A549 (cell line): ENCODE data around the gene LARGE1. TPM values are rescaled to one million over a fixed set of nuclear protein-coding genes. Genes with fewer than 3 reads are reported as not detected.

Source experiments
- ATAC-seq, 2 experiments: fragments of 200-7000 bp in 1 of 2; fragments of >200 bp in 1 of 2; cut with Nextera tagmentation in 1 of 2; cut with Tn5 transposase in 1 of 2; 3 replicates each; pipeline versions ENCODE4 v1.8.0 to v1.9.1; 2018 to 2020; ENCODE audit warnings: mild to moderate bottlenecking in 1 of 2, moderate library complexity in 1 of 2
- CTCF ChIA-PET: fragments of 300-600 bp; sonication (Branson Sonifier 250); formaldehyde crosslinking; extraction: SDS; loops from one replicate; lab custom pipeline; 2021; ENCODE audit warnings: antibody characterized with exemption, inconsistent platforms; lab: Yijun Ruan, JAX
- POLR2A ChIA-PET: fragments of 350-600 bp; formaldehyde crosslinking; extraction: SDS; loops from one replicate; lab custom pipeline; 2021; ENCODE audit warnings: antibody characterized with exemption, inconsistent platforms; lab: Yijun Ruan, JAX
- DNase-seq, 2 experiments: peaks; one replicate each; pipeline versions ENCODE4 v3.0.0 to v3.0.0-alpha.2; 2011 to 2016; ENCODE audit warnings: low read depth in 1 of 2, low spot score in 1 of 2
- FAIRE-seq: peaks from 2 replicates; lab custom pipeline; 2011; peaks lifted over from hg19 to GRCh38; lab: Jason Lieb, UNC
- H3K27ac ChIP-seq, 2 experiments: fragments of >200 bp; sonication (Bioruptor Twin); formaldehyde crosslinking; 3 replicates each; pipeline ENCODE4 v1.5.1; 2016 to 2017
- H3K4me1 ChIP-seq: fragments of >200 bp; sonication (Bioruptor Twin); formaldehyde crosslinking; 3 replicates; pipeline ENCODE4 v1.6.1; 2016
- H3K4me2 ChIP-seq: fragments of >200 bp; sonication (Bioruptor Twin); formaldehyde crosslinking; 3 replicates; pipeline ENCODE4 v1.6.1; 2016
- H3K4me3 ChIP-seq: fragments of >200 bp; sonication (Bioruptor Twin); formaldehyde crosslinking; 3 replicates; pipeline ENCODE4 v1.5.1; 2016
- H3K9me3 ChIP-seq: fragments of >200 bp; sonication (Bioruptor Twin); formaldehyde crosslinking; 3 replicates; pipeline ENCODE4 v1.6.1; 2016
- BHLHE40 ChIP-seq: IDR thresholded peaks from 2 replicates; pipeline ENCODE4 v1.6.1; 2012; ENCODE audit warnings: low read depth, low read length, inconsistent platforms
- CBX2 ChIP-seq: fragments of 200-600 bp; sonication (generic); IDR thresholded peaks from 2 replicates; pipeline ENCODE4 v1.6.1; 2016; ENCODE audit warnings: low read depth, mild to moderate bottlenecking, borderline replicate concordance
- CBX8 ChIP-seq: fragments of 200-600 bp; sonication (generic); IDR thresholded peaks from 2 replicates; pipeline ENCODE4 v1.6.1; 2016
- CHD4 ChIP-seq: fragments of 200-600 bp; sonication (generic); IDR thresholded peaks from 2 replicates; pipeline ENCODE4 v1.6.1; 2016; ENCODE audit warnings: antibody characterized with exemption, mild to moderate bottlenecking, borderline replicate concordance
- EHF ChIP-seq: fragments of 250-450 bp; sonication (Bioruptor Pico); IDR thresholded peaks from 2 replicates; pipeline ENCODE4 v1.5.0; 2020; ENCODE audit warnings: mild to moderate bottlenecking
- EHMT2 ChIP-seq: fragments of 200-600 bp; sonication (generic); IDR thresholded peaks from 2 replicates; pipeline ENCODE4 v1.6.1; 2016; ENCODE audit warnings: antibody characterized with exemption, low read depth, mild to moderate bottlenecking, moderate library complexity
- ESRRA ChIP-seq: fragments of 150-350 bp; IDR thresholded peaks from 2 replicates; pipeline ENCODE4 v1.6.1; 2014; ENCODE audit warnings: mild to moderate bottlenecking, low read length, borderline replicate concordance
- FOSB ChIP-seq: fragments of 250-450 bp; sonication (Bioruptor Pico); IDR thresholded peaks from 2 replicates; pipeline ENCODE4 v1.5.0; 2020; ENCODE audit warnings: mild to moderate bottlenecking, moderate library complexity
- FOSL2 ChIP-seq, 2 experiments: fragments of 450-650 bp in 1 of 2; fragments of >200 bp in 1 of 2; sonication (Bioruptor Twin) in 1 of 2; formaldehyde crosslinking; IDR thresholded peaks; 2 replicates each; pipeline versions ENCODE4 v1.5.0 to v1.6.1; 2016 to 2020; ENCODE audit warnings: mild to moderate bottlenecking in 1 of 2, moderate library complexity in 1 of 2
- FOXS1 ChIP-seq: fragments of 250-450 bp; sonication (Bioruptor Pico); IDR thresholded peaks from 2 replicates; pipeline ENCODE4 v1.5.0; 2020; ENCODE audit warnings: mild to moderate bottlenecking, moderate library complexity
- GATA3 ChIP-seq: IDR thresholded peaks from 2 replicates; pipeline ENCODE4 v1.6.1; 2012; ENCODE audit warnings: borderline replicate concordance
- JUN ChIP-seq, 2 experiments: fragments of >200 bp; sonication (Bioruptor Twin); formaldehyde crosslinking; IDR thresholded peaks; 2 replicates in 1 of 2; 3 replicates in 1 of 2; pipeline ENCODE4 v1.6.1; 2016 to 2017
- MYC ChIP-seq: IDR thresholded peaks from 2 replicates; pipeline ENCODE4 v1.6.1; 2012; ENCODE audit warnings: mild to moderate bottlenecking, inconsistent platforms, low read length, improper control_type of control experiment, borderline replicate concordance
- NFE2L2 ChIP-seq: fragments of 150-350 bp; conservative IDR thresholded peaks from 2 replicates; pipeline ENCODE4 v1.6.1; 2014; ENCODE audit warnings: low read length
- NR3C1 ChIP-seq: fragments of >200 bp; sonication (Bioruptor Twin); formaldehyde crosslinking; IDR thresholded peaks from 3 replicates; pipeline ENCODE4 v1.6.1; 2017
- PHF8 ChIP-seq: fragments of 200-600 bp; sonication (generic); IDR thresholded peaks from 2 replicates; pipeline ENCODE4 v1.6.1; 2016; ENCODE audit warnings: low read depth, mild to moderate bottlenecking, antibody characterized with exemption, moderate library complexity, borderline replicate concordance
- POLR2AphosphoS2 ChIP-seq: conservative IDR thresholded peaks from 2 replicates; pipeline ENCODE4 v1.6.1; 2012; ENCODE audit warnings: low read length, improper control_type of control experiment, inconsistent platforms
- RAD21 ChIP-seq, 2 experiments: fragments of >200 bp in 1 of 2; sonication (Bioruptor Twin) in 1 of 2; formaldehyde crosslinking in 1 of 2; IDR thresholded peaks in 1 of 2; conservative IDR thresholded peaks in 1 of 2; 2 replicates in 1 of 2; 3 replicates in 1 of 2; pipeline ENCODE4 v1.6.1; 2012 to 2018; ENCODE audit warnings: inconsistent platforms in 1 of 2
- RFX5 ChIP-seq: fragments of 450-650 bp; IDR thresholded peaks from 2 replicates; pipeline ENCODE4 v1.7.1; 2014; ENCODE audit warnings: antibody characterized with exemption, mild to moderate bottlenecking, moderate library complexity
- TFCP2L1 ChIP-seq: fragments of 250-450 bp; sonication (Bioruptor Pico); IDR thresholded peaks from 2 replicates; pipeline ENCODE4 v1.5.0; 2021; ENCODE audit warnings: mild to moderate bottlenecking
- ZC3H11A ChIP-seq: fragments of 450-650 bp; IDR thresholded peaks from 2 replicates; pipeline ENCODE4 v1.6.1; 2014; ENCODE audit warnings: antibody characterized with exemption, mild to moderate bottlenecking
- ZNF302 ChIP-seq: fragments of 250-450 bp; sonication (Bioruptor Pico); IDR thresholded peaks from 2 replicates; pipeline ENCODE4 v1.9.0; 2021; ENCODE audit warnings: inconsistent platforms, mild to moderate bottlenecking, moderate library complexity
- WGBS: methylation state at CpG from one replicate; pipeline ENCODE4 v1.1.6; 2017; ENCODE audit errors: missing lambda C conversion rate; 5-methylcytosine and 5-hydroxymethylcytosine counted together
- polyA plus RNA-seq, 4 experiments: library from polyadenylated mRNA; depleted of rRNA in 3 of 4; stranded (reverse); fragments of >200 nt; fragmentation: RNase III in 1 of 4; extraction: RNeasy Plus Mini Kit Qiagen cat#74134 plus additional on column Dnase treatment in 1 of 4; gene quantifications; 2 replicates in 3 of 4; 3 replicates in 1 of 4; pipeline ENCODE4 v1.2.3, GENCODE V29; 2011 to 2017
- TF ChIP-seq, protein P1 (sequence below): IDR thresholded peaks from 2 replicates; pipeline ENCODE4 v1.6.1; 2012
- TF ChIP-seq, protein P2 (sequence below): fragments of 250-450 bp; sonication (Bioruptor Pico); IDR thresholded peaks from 2 replicates; pipeline ENCODE4 v1.5.0; 2020; ENCODE audit warnings: low read depth, mild to moderate bottlenecking, moderate library complexity
- TF ChIP-seq, protein P3 (sequence below): IDR thresholded peaks from 2 replicates; pipeline ENCODE4 v1.6.1; 2012; ENCODE audit warnings: low read depth, borderline replicate concordance
- TF ChIP-seq, protein P4 (sequence below): fragments of >200 bp; sonication (Bioruptor Twin); formaldehyde crosslinking; IDR thresholded peaks from 3 replicates; pipeline ENCODE4 v1.5.1; 2016

LARGE1 gene
- polyA plus RNA-seq, 2 of the 4 experiments (the other 2 are of a cell fraction): 2.7 to 5.8 TPM

DNA sequence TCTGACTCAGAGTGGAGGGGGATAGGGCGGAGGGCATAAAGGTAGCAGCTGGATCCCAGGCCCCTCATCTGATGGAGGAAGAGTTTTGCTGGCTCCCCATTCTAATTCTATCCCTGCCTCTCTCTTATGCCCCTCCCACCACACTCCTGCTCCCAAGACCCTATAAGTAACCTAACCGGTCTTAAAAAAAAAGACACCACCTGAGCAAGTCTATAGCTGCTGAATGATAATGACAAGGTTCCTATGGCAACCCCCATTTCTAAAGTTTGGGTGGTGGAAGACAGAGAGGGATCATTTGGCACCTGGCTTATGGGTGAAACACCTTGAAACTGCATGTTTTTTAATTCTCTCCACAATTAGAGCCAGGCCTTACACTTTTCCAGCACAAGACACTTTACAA lies 69.6 kb downstream of the LARGE1 start (continued):
- TF ChIP-seq, protein P1, sequence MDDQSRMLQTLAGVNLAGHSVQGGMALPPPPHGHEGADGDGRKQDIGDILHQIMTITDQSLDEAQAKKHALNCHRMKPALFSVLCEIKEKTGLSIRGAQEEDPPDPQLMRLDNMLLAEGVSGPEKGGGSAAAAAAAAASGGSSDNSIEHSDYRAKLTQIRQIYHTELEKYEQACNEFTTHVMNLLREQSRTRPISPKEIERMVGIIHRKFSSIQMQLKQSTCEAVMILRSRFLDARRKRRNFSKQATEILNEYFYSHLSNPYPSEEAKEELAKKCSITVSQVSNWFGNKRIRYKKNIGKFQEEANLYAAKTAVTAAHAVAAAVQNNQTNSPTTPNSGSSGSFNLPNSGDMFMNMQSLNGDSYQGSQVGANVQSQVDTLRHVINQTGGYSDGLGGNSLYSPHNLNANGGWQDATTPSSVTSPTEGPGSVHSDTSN: no peak
- no peak for TF ChIP-seq CBX8

DNA sequence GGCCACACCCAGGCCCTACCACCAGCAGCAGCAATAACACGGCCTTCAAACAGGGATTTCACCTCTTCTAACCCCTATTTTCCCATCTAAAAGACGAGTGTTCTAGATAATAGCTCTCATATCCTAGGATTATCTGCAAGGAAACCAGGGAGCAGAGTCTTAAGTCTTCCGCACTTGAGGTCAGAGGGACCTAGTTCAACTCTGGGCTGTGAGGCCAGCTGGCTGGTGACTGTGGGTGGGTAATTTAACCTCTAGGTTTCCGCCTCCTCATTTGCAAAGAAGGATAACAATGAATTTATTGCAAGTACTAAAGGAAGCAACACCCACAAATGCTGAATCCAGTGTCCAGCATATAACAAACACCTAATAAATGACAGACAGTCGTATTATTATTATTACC lies 70.1 kb downstream of the LARGE1 start:
- TF ChIP-seq BHLHE40 (no peak), FOSB (CRISPR knock-in tag) (no peak), FOSL2 (IDR thresholded peaks at IDR 0.05) (no peak), FOSL2 (CRISPR knock-in tag; IDR thresholded peaks at IDR 0.05) (no peak), PHF8 (no peak), CBX8 (no peak), NR3C1 (no peak), ZC3H11A (no peak), ESRRA (no peak), CHD4 (no peak), RAD21 (conservative IDR thresholded peaks at IDR 0.05 in 1 of 2, IDR thresholded peaks at IDR 0.05 in 1 of 2) (no peak), EHMT2 (no peak), JUN (IDR thresholded peaks at IDR 0.05) (no peak), POLR2AphosphoS2 (no peak), GATA3 (no peak), RFX5 (no peak)
- TF ChIP-seq, protein P2, sequence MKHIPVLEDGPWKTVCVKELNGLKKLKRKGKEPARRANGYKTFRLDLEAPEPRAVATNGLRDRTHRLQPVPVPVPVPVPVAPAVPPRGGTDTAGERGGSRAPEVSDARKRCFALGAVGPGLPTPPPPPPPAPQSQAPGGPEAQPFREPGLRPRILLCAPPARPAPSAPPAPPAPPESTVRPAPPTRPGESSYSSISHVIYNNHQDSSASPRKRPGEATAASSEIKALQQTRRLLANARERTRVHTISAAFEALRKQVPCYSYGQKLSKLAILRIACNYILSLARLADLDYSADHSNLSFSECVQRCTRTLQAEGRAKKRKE: no peak
- TF ChIP-seq, protein P3, sequence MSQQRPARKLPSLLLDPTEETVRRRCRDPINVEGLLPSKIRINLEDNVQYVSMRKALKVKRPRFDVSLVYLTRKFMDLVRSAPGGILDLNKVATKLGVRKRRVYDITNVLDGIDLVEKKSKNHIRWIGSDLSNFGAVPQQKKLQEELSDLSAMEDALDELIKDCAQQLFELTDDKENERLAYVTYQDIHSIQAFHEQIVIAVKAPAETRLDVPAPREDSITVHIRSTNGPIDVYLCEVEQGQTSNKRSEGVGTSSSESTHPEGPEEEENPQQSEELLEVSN: no peak
- TF ChIP-seq, all 56 proteins: peak for 0
- H3K4me3 ChIP-seq: no peak overlapping the region
- H3K4me2 ChIP-seq: no peak overlapping the region
- no peaks in the 10 kb centered on the region for H3K4me1 ChIP-seq
- POLR2A ChIA-PET: no interaction called here
- FAIRE-seq (no peak), DNase-seq (no peak), ATAC-seq (no peak)
- H3K9me3 ChIP-seq: no peaks in the 10 kb centered on the region
- CTCF ChIA-PET: no interaction called here
- no peak overlapping the region for H3K27ac ChIP-seq
- WGBS: 75% methylated on average over 5 of the region's 5 CpGs

DNA sequence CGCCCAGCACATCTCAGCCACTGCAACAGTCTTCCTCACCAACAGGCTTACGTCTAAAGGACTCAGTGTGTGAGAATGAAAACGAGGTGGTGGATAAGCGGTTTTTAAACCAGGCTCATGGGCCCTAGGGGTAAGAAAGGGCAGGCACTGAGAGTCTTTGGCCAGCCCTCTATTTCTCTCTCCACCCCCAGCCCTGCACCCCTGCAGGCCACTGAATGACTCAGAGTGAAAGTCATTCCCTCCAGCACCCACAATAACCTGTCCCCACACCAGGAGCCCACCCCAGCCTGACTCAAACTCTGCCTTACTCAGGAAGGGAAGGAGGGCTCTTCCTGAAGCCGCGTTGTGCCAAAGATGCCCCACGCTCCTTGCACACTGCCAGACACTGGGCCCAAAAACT lies 72.0 kb downstream of the LARGE1 start:
- Histone ChIP-seq H3K27ac (no peak overlapping the region), H3K4me2 (no peak overlapping the region), H3K4me3 (no peak overlapping the region), H3K9me3 (no peaks in the 10 kb centered on the region)
- WGBS: 72% methylated on average over 6 of the region's 7 CpGs
- ATAC-seq: no peak
- ChIA-PET POLR2A (no interaction called here), CTCF (interaction anchor here (1.4 kb wide), 1 partner anchor 329 kb away, joined by 3 read pairs; no protein-coding TSS in a partner anchor)
- DNase-seq: no peak
- TF ChIP-seq PHF8 (no peak), CBX2 (no peak), MYC (no peak), FOSB (CRISPR knock-in tag) (no peak), JUN (IDR thresholded peaks at IDR 0.05) (no peak), EHF (no peak), TFCP2L1 (CRISPR knock-in tag) (no peak), FOXS1 (CRISPR knock-in tag) (no peak), NFE2L2 (no peak), ZNF302 (CRISPR knock-in tag) (no peak), POLR2AphosphoS2 (no peak)
- TF ChIP-seq, protein P4, sequence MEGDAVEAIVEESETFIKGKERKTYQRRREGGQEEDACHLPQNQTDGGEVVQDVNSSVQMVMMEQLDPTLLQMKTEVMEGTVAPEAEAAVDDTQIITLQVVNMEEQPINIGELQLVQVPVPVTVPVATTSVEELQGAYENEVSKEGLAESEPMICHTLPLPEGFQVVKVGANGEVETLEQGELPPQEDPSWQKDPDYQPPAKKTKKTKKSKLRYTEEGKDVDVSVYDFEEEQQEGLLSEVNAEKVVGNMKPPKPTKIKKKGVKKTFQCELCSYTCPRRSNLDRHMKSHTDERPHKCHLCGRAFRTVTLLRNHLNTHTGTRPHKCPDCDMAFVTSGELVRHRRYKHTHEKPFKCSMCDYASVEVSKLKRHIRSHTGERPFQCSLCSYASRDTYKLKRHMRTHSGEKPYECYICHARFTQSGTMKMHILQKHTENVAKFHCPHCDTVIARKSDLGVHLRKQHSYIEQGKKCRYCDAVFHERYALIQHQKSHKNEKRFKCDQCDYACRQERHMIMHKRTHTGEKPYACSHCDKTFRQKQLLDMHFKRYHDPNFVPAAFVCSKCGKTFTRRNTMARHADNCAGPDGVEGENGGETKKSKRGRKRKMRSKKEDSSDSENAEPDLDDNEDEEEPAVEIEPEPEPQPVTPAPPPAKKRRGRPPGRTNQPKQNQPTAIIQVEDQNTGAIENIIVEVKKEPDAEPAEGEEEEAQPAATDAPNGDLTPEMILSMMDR: no peak
- TF ChIP-seq, all 56 proteins: peak for 0
- FAIRE-seq: no peak
- H3K4me1 ChIP-seq: no peaks in the 10 kb centered on the region
